KMS-11 (cell line): ENCODE data around the gene CECR2.
A peak's percentile ranks its signal among the peaks of the same experiment; 100 is the strongest.

ENCODE experiments used
- H2AFZ ChIP-seq: fragments of 200-600 bp; sonication (generic); 2 replicates; pipeline ENCODE4 v1.6.1; 2016; ENCODE audit warnings: antibody characterized with exemption, mixed run types, low read depth
- H3K27ac ChIP-seq: fragments of 200-600 bp; sonication (generic); 2 replicates; pipeline ENCODE4 v1.6.1; 2016; ENCODE audit warnings: mild to moderate bottlenecking, mixed run types
- H3K27me3 ChIP-seq: fragments of 200-600 bp; sonication (generic); 2 replicates; pipeline ENCODE4 v1.6.1; 2017; ENCODE audit warnings: mild to moderate bottlenecking, low read depth, mixed run types, moderate library complexity; ENCODE audit not compliant: insufficient read depth
- H3K36me3 ChIP-seq: fragments of 200-600 bp; sonication (generic); 2 replicates; pipeline ENCODE4 v1.6.1; 2017; ENCODE audit warnings: mild to moderate bottlenecking, mixed run types; ENCODE audit not compliant: insufficient read depth
- H3K4me1 ChIP-seq: fragments of 200-600 bp; sonication (generic); 2 replicates; pipeline ENCODE4 v1.6.1; 2016; ENCODE audit warnings: mild to moderate bottlenecking, low read depth, mixed run types; ENCODE audit not compliant: poor library complexity, severe bottlenecking
- H3K4me2 ChIP-seq: fragments of 200-600 bp; sonication (generic); 2 replicates; pipeline ENCODE4 v1.7.0; 2016; ENCODE audit warnings: mild to moderate bottlenecking, mixed run types
- H3K4me3 ChIP-seq: fragments of 200-600 bp; sonication (generic); IDR thresholded peaks from 2 replicates; pipeline ENCODE4 v1.6.1; 2017; ENCODE audit warnings: low read depth, low read length, mixed read lengths; ENCODE audit not compliant: insufficient read depth
- H3K79me2 ChIP-seq: fragments of 200-600 bp; sonication (generic); 2 replicates; pipeline ENCODE4 v1.6.1; 2016; ENCODE audit warnings: low read depth, mixed run types; ENCODE audit not compliant: insufficient read depth
- H3K9ac ChIP-seq: fragments of 200-600 bp; sonication (generic); 2 replicates; pipeline ENCODE4 v1.6.1; 2016; ENCODE audit warnings: mild to moderate bottlenecking, mixed run types
- H4K20me1 ChIP-seq: fragments of 200-600 bp; sonication (generic); 2 replicates; pipeline ENCODE4 v1.6.1; 2016; ENCODE audit warnings: mild to moderate bottlenecking, mixed run types; ENCODE audit not compliant: insufficient read depth
- CTCF ChIP-seq: fragments of 200-600 bp; sonication (generic); conservative IDR thresholded peaks from 2 replicates; pipeline ENCODE4 v1.6.1; 2017; ENCODE audit warnings: low read depth, mild to moderate bottlenecking, antibody characterized with exemption, low read length, moderate library complexity, mixed read lengths

The CECR2 gene

DNA sequence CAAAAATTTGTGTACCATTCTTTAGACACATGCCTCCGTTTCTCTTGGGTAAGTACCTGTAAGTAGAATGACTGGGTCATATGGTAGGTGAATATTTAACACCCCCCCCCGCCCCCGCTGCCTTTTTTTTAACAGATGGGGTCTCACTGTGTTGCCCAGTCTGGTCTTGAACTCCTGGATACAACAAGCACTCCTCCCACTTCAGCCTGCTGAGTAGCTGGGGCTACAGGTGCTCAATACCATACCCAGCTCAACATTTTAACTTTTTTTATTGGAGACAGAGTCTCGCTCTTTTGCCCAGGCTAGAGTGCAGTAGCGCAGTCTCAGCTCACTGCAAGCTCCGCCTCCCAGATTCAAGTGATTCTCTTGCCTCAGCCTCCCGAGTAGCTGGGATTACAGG lies 32.5 kb downstream of the CECR2 start:
- Histone ChIP-seq H3K9ac (no peak overlapping the region), H3K79me2 (no peaks in the 10 kb centered on the region; the same call in 1 of the 2 replicates), H3K4me3 (no peak overlapping the region), H4K20me1 (no peaks in the 10 kb centered on the region), H3K4me2 (no peak overlapping the region), H3K4me1 (peaks cover 29% of the 10 kb centered on the region), H3K27ac (no peak overlapping the region), H2AFZ (no peak overlapping the region), H3K27me3 (no peaks in the 10 kb centered on the region), H3K36me3 (no peaks in the 10 kb centered on the region)
- TF ChIP-seq CTCF, result no peak

GRCh38 chr22:17402293-17402692 lies 33.0 kb downstream of the CECR2 start:
- no peak overlapping the region for H3K9ac ChIP-seq
- no peak overlapping the region for H3K4me3 ChIP-seq
- no peak overlapping the region for H3K27ac ChIP-seq
- no peak overlapping the region for H3K4me2 ChIP-seq
- no peaks in the 10 kb centered on the region for H3K27me3 ChIP-seq
- no peaks in the 10 kb centered on the region; the same call in 1 of the 2 replicates for H3K79me2 ChIP-seq
- H4K20me1 ChIP-seq, result no peaks in the 10 kb centered on the region
- H3K36me3 ChIP-seq, result no peaks in the 10 kb centered on the region
- H2AFZ ChIP-seq, result no peak overlapping the region
- H3K4me1 ChIP-seq, result peaks cover 33% of the 10 kb centered on the region
- TF ChIP-seq CTCF, result no peak

DNA sequence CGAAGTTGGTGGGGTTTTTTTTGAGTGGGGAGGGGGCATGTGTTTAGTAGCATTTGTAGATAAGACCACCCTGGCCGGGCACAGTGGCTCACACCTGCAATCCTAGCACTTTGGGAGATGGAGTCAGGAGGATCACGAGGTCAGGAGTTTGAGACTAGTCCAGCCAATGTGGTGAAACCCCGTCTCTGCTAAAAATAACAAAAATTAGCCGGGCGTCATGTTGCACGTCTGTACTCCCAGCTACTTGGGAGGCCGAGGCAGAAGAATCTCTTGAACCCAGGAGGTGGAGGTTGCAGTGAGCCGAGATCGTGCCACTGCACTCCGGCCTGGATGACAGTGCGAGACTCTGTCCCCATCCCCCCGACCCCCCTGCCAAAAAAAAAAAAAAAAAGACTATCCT lies 34.6 kb downstream of the CECR2 start:
- no peak overlapping the region for H3K9ac ChIP-seq
- H2AFZ ChIP-seq, result peak overlapping the region; percentile 42; the same call in 1 of the 2 replicates
- peak overlapping the region; percentile 62 for H3K4me2 ChIP-seq
- H3K4me1 ChIP-seq, result peaks cover 41% of the 10 kb centered on the region
- peak overlapping the region; percentile 17; the same call in 1 of the 2 replicates for H3K27ac ChIP-seq
- H3K27me3 ChIP-seq, result no peaks in the 10 kb centered on the region
- no peak overlapping the region for H3K4me3 ChIP-seq
- no peaks in the 10 kb centered on the region; the same call in 1 of the 2 replicates for H3K79me2 ChIP-seq
- H3K36me3 ChIP-seq, result no peaks in the 10 kb centered on the region
- no peaks in the 10 kb centered on the region for H4K20me1 ChIP-seq
- TF ChIP-seq CTCF, result no peak

DNA sequence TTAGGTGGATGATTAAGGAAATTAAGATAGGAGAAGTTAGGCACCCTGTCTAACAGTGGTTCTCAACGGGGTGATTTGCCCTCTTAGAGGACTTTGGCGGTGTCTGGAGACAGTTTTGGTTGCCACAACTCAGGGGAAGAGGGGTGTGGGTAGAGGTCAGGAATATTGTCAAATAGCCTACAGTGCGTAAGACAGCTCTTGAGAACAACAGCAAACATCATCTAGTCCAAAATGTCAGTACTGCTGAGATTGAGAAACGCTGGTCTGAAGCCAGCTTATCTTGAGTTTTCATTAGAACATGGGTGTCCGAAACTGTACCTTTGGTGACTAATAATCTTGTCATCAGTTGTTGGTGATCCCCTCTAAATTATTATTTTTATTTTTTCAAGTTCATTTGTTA lies 38.4 kb downstream of the CECR2 start:
- no peak overlapping the region for H2AFZ ChIP-seq
- no peaks in the 10 kb centered on the region; the same call in 1 of the 2 replicates for H3K79me2 ChIP-seq
- no peak overlapping the region for H3K4me3 ChIP-seq
- no peaks in the 10 kb centered on the region for H3K27me3 ChIP-seq
- H4K20me1 ChIP-seq, result no peaks in the 10 kb centered on the region
- H3K9ac ChIP-seq, result no peak overlapping the region
- TF ChIP-seq CTCF, result no peak
- H3K4me2 ChIP-seq, result no peak overlapping the region
- H3K27ac ChIP-seq, result no peak overlapping the region
- H3K4me1 ChIP-seq, result peaks cover 44% of the 10 kb centered on the region
- no peaks in the 10 kb centered on the region for H3K36me3 ChIP-seq
